GM23338 (cell line): ENCODE measurements around the gene PRSS50. TPM values are rescaled to one million over a fixed set of nuclear protein-coding genes. Genes with fewer than 3 reads are reported as not detected.

ENCODE experiments used
- ATAC-seq: fragments of 200-7000 bp; cut with Tn5 transposase; 3 replicates; pipeline ENCODE4 v1.9.1; 2020
- DNase-seq: peaks from one replicate; pipeline ENCODE4 v3.0.0-alpha.2; 2015; ENCODE audit warnings: low spot score
- H2AFZ ChIP-seq: fragments of 200-600 bp; sonication (generic); 2 replicates; pipeline ENCODE4 v1.8.0; 2016; ENCODE audit warnings: antibody characterized with exemption, mild to moderate bottlenecking, moderate library complexity
- H3F3A ChIP-seq: fragments of 200-600 bp; sonication (generic); replicated peaks from 2 replicates; pipeline ENCODE4 v1.8.0; 2017; ENCODE audit warnings: antibody characterized with exemption, mixed run types, low read depth
- H3K27ac ChIP-seq: fragments of 200-600 bp; sonication (generic); 2 replicates; pipeline ENCODE4 v1.6.1; 2016; ENCODE audit warnings: low read depth
- H3K27me3 ChIP-seq: fragments of 200-600 bp; sonication (generic); 2 replicates; pipeline ENCODE4 v1.8.0; 2016; ENCODE audit warnings: mild to moderate bottlenecking, mixed run types, moderate library complexity; ENCODE audit not compliant: insufficient read depth
- H3K36me3 ChIP-seq: fragments of 200-600 bp; sonication (generic); 2 replicates; pipeline ENCODE4 v1.8.0; 2016; ENCODE audit warnings: mild to moderate bottlenecking; ENCODE audit not compliant: insufficient read depth
- H3K4me1 ChIP-seq: fragments of 200-600 bp; sonication (generic); 2 replicates; pipeline ENCODE4 v1.8.0; 2016; ENCODE audit warnings: mild to moderate bottlenecking, moderate library complexity; ENCODE audit not compliant: insufficient read depth
- H3K4me2 ChIP-seq: fragments of 200-600 bp; sonication (generic); 2 replicates; pipeline ENCODE4 v1.7.1; 2017; ENCODE audit warnings: mixed run types
- H3K4me3 ChIP-seq: fragments of 200-600 bp; sonication (generic); 2 replicates; pipeline ENCODE4 v1.6.1; 2016; ENCODE audit warnings: mixed run types
- H3K79me2 ChIP-seq: fragments of 200-600 bp; sonication (generic); replicated peaks from 2 replicates; pipeline ENCODE4 v1.8.0; 2017; ENCODE audit warnings: mild to moderate bottlenecking; ENCODE audit not compliant: insufficient read depth
- H3K9me2 ChIP-seq: fragments of 200-600 bp; sonication (generic); 2 replicates; pipeline ENCODE4 v1.8.0; 2017; ENCODE audit not compliant: insufficient read depth
- H4K20me1 ChIP-seq: fragments of 200-600 bp; sonication (generic); replicated peaks from 2 replicates; pipeline ENCODE4 v1.8.0; 2017; ENCODE audit warnings: mild to moderate bottlenecking; ENCODE audit not compliant: insufficient read depth
- H3K27ac Mint-ChIP-seq: 2 replicates; pipeline ENCODE4 v1.8.0; 2020; ENCODE audit warnings: inconsistent platforms, mild to moderate bottlenecking, moderate library complexity, mixed read lengths
- H3K27me3 Mint-ChIP-seq: 3 replicates; pipeline ENCODE4 v1.8.0; 2022; ENCODE audit warnings: low read depth, mild to moderate bottlenecking, moderate library complexity, mixed read lengths, inconsistent platforms; ENCODE audit not compliant: insufficient read depth, poor library complexity
- H3K36me3 Mint-ChIP-seq: 3 replicates; pipeline ENCODE4 v1.8.0; 2021; ENCODE audit warnings: low read depth, mild to moderate bottlenecking, inconsistent platforms, moderate library complexity, mixed read lengths
- H3K4me1 Mint-ChIP-seq: 3 replicates; pipeline ENCODE4 v1.8.0; 2020; ENCODE audit warnings: mild to moderate bottlenecking, inconsistent platforms, mixed read lengths
- H3K4me3 Mint-ChIP-seq: 3 replicates; pipeline ENCODE4 v1.8.0; 2021; ENCODE audit warnings: moderate library complexity, mild to moderate bottlenecking, inconsistent platforms, mixed read lengths
- H3K9me3 Mint-ChIP-seq: 3 replicates; pipeline ENCODE4 v1.8.0; 2020; ENCODE audit warnings: moderate library complexity, mild to moderate bottlenecking, inconsistent platforms, mixed read lengths
- CREB1 ChIP-seq: fragments of 250-450 bp; sonication (Bioruptor Pico); IDR thresholded peaks from 2 replicates; pipeline ENCODE4 v1.5.0; 2020; ENCODE audit warnings: low read depth, mild to moderate bottlenecking, moderate library complexity
- JUNB ChIP-seq: IDR thresholded peaks from one replicate; pipeline ENCODE4 v1.6.1; 2016; ENCODE audit warnings: antibody characterized with exemption; ENCODE audit not compliant: unreplicated experiment
- NANOG ChIP-seq: IDR thresholded peaks from 2 replicates; pipeline ENCODE4 v1.6.1; 2016; ENCODE audit warnings: antibody characterized with exemption, borderline replicate concordance
- STAT1 ChIP-seq: IDR thresholded peaks from one replicate; pipeline ENCODE4 v1.6.1; 2016; ENCODE audit warnings: antibody characterized with exemption; ENCODE audit not compliant: unreplicated experiment
- polyA plus RNA-seq: library from polyadenylated mRNA; unstranded; fragments of >200 nt; fragmentation: Nextera tagmentation; extraction: Ambion mirVana; gene quantifications from 2 replicates; pipeline ENCODE4 v1.2.1, GENCODE V29; 2016
- total RNA-seq: library from RNA; depleted of rRNA; stranded (reverse); fragments of >200 nt; shearing (Covaris generic); gene quantifications from 2 replicates; pipeline ENCODE4 v1.2.3, GENCODE V29; 2014
- TF ChIP-seq, protein P1 (sequence below), 2 experiments: fragments of 200-600 bp in 1 of 2; sonication (generic) in 1 of 2; conservative IDR thresholded peaks; 2 replicates each; pipeline versions ENCODE4 v1.5.1 to v1.6.1; 2016 to 2017; ENCODE audit warnings: antibody characterized with exemption in 2 of 2, low read depth in 2 of 2, mild to moderate bottlenecking in 2 of 2, moderate library complexity in 1 of 2
- TF ChIP-seq, protein P2 (sequence below): fragments of 250-450 bp; sonication (Bioruptor Pico); IDR thresholded peaks from 2 replicates; pipeline ENCODE4 v1.5.0; 2020; ENCODE audit warnings: mild to moderate bottlenecking, moderate library complexity

Gene PRSS50
- total and polyA plus RNA-seq, 2 experiments from 2014 or later: 0.60 to 1.5 TPM

DNA sequence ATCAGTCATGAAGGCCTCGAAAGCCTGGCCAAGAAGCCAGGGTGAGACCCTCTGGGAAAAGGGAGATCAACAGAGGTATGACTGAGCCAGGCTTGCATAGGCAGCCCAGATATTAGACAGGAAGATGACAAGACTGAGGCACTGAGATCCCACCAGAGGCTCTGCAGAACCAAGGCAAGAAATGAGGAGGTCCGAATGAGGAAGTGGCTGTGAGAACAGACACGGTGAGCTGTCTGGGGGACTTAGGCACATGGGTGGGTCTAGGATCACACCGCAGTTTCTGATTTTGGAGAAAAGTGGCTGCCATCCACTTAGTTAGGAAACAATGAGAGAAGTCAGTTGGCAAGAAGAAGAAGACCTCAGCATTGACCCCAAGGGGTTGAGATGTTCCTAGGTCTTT, 31.5 kb upstream of the PRSS50 start (continued):
- TF ChIP-seq CREB1 (CRISPR knock-in tag): no peak
- TF ChIP-seq, protein P1, sequence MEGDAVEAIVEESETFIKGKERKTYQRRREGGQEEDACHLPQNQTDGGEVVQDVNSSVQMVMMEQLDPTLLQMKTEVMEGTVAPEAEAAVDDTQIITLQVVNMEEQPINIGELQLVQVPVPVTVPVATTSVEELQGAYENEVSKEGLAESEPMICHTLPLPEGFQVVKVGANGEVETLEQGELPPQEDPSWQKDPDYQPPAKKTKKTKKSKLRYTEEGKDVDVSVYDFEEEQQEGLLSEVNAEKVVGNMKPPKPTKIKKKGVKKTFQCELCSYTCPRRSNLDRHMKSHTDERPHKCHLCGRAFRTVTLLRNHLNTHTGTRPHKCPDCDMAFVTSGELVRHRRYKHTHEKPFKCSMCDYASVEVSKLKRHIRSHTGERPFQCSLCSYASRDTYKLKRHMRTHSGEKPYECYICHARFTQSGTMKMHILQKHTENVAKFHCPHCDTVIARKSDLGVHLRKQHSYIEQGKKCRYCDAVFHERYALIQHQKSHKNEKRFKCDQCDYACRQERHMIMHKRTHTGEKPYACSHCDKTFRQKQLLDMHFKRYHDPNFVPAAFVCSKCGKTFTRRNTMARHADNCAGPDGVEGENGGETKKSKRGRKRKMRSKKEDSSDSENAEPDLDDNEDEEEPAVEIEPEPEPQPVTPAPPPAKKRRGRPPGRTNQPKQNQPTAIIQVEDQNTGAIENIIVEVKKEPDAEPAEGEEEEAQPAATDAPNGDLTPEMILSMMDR (conservative IDR thresholded peaks at IDR 0.05; ENCODE audit: low read depth in 2 of 2): no peak
- TF ChIP-seq JUNB: no peak
- TF ChIP-seq NANOG: no peak
- no peak for TF ChIP-seq STAT1

DNA sequence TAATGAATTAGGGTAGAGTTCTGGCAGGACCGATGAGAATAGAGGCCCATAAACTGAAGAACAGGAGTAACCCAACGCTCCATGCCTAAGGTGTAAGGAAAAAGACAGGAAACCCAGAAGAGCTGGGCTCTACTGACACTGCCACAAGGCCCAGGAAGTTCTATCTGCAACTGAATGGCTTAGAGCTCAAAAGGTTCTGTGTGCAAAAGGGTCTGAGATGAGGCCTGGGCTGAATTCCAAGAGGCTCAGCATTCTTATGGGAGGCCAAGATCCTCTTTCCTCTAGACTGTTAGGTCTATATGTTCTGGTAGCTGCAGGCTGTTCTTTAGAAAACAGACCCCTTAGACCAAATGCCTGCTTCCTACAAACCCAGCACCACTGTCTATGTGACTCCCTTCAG, 30.5 kb upstream of the PRSS50 start:
- Histone ChIP-seq H3K27me3 (no peaks in the 10 kb centered on the region), H3K4me3 (no peak overlapping the region), H3K9me2 (no peaks in the 10 kb centered on the region), H3K27ac (no peak overlapping the region), H3K79me2 (no peaks in the 10 kb centered on the region), H3K4me1 (no peaks in the 10 kb centered on the region; the same call in 1 of the 2 replicates), H3F3A (no peaks in the 10 kb centered on the region), H3K36me3 (no peaks in the 10 kb centered on the region), H4K20me1 (no peaks in the 10 kb centered on the region), H3K4me2 (no peak overlapping the region), H2AFZ (no peak overlapping the region)
- H3K9me3 Mint-ChIP-seq: no peaks in the 10 kb centered on the region
- H3K36me3 Mint-ChIP-seq: no peaks in the 10 kb centered on the region
- ATAC-seq: peak; percentile 49
- no peak overlapping the region for H3K4me3 Mint-ChIP-seq
- TF ChIP-seq, protein P2, sequence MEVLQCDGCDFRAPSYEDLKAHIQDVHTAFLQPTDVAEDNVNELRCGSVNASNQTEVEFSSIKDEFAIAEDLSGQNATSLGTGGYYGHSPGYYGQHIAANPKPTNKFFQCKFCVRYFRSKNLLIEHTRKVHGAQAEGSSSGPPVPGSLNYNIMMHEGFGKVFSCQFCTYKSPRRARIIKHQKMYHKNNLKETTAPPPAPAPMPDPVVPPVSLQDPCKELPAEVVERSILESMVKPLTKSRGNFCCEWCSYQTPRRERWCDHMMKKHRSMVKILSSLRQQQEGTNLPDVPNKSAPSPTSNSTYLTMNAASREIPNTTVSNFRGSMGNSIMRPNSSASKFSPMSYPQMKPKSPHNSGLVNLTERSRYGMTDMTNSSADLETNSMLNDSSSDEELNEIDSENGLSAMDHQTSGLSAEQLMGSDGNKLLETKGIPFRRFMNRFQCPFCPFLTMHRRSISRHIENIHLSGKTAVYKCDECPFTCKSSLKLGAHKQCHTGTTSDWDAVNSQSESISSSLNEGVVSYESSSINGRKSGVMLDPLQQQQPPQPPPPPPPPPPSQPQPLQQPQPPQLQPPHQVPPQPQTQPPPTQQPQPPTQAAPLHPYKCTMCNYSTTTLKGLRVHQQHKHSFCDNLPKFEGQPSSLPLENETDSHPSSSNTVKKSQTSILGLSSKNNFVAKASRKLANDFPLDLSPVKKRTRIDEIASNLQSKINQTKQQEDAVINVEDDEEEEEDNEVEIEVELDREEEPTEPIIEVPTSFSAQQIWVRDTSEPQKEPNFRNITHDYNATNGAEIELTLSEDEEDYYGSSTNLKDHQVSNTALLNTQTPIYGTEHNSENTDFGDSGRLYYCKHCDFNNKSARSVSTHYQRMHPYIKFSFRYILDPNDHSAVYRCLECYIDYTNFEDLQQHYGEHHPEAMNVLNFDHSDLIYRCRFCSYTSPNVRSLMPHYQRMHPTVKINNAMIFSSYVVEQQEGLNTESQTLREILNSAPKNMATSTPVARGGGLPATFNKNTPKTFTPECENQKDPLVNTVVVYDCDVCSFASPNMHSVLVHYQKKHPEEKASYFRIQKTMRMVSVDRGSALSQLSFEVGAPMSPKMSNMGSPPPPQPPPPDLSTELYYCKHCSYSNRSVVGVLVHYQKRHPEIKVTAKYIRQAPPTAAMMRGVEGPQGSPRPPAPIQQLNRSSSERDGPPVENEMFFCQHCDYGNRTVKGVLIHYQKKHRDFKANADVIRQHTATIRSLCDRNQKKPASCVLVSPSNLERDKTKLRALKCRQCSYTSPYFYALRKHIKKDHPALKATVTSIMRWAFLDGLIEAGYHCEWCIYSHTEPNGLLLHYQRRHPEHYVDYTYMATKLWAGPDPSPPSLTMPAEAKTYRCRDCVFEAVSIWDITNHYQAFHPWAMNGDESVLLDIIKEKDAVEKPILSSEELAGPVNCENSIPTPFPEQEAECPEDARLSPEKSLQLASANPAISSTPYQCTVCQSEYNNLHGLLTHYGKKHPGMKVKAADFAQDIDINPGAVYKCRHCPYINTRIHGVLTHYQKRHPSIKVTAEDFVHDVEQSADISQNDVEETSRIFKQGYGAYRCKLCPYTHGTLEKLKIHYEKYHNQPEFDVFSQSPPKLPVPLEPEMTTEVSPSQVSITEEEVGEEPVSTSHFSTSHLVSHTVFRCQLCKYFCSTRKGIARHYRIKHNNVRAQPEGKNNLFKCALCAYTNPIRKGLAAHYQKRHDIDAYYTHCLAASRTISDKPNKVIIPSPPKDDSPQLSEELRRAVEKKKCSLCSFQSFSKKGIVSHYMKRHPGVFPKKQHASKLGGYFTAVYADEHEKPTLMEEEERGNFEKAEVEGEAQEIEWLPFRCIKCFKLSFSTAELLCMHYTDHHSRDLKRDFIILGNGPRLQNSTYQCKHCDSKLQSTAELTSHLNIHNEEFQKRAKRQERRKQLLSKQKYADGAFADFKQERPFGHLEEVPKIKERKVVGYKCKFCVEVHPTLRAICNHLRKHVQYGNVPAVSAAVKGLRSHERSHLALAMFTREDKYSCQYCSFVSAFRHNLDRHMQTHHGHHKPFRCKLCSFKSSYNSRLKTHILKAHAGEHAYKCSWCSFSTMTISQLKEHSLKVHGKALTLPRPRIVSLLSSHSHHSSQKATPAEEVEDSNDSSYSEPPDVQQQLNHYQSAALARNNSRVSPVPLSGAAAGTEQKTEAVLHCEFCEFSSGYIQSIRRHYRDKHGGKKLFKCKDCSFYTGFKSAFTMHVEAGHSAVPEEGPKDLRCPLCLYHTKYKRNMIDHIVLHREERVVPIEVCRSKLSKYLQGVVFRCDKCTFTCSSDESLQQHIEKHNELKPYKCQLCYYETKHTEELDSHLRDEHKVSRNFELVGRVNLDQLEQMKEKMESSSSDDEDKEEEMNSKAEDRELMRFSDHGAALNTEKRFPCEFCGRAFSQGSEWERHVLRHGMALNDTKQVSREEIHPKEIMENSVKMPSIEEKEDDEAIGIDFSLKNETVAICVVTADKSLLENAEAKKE (CRISPR knock-in tag): peak; percentile 60; the same call in 1 of the 2 replicates
- TF ChIP-seq CREB1 (CRISPR knock-in tag): no peak
- peak; percentile 33 for DNase-seq
- no peak overlapping the region for H3K27ac Mint-ChIP-seq
- peaks cover 4% of the 10 kb centered on the region for H3K27me3 Mint-ChIP-seq
- H3K4me1 Mint-ChIP-seq: peaks cover 8% of the 10 kb centered on the region
